MCF 10A (cell line): Measurements from ENCODE around the gene DPEP3. TPM values are rescaled to one million over a fixed set of nuclear protein-coding genes. Genes with fewer than 3 reads are reported as not detected.

ENCODE experiments used
- BruUV-seq: library from RNA; stranded (reverse); fragments of 400-500 nt; replicated peaks from 2 replicates; lab custom pipeline; 2021; lab: Mats Ljungman, UMichigan
- CTCF ChIA-PET: fragments of 300-600 bp; sonication (Branson Sonifier 250); formaldehyde crosslinking; extraction: SDS; loops from one replicate; lab custom pipeline; 2021; ENCODE audit warnings: antibody characterized with exemption, inconsistent platforms; lab: Yijun Ruan, JAX
- POLR2A ChIA-PET: fragments of 300-600, 350-650 bp; sonication (Branson Sonifier 250); formaldehyde crosslinking; extraction: SDS; loops from one replicate; lab custom pipeline; 2020; ENCODE audit warnings: antibody characterized with exemption, inconsistent platforms; lab: Yijun Ruan, JAX
- DNase-seq: peaks from one replicate; pipeline ENCODE4 v3.0.0-alpha.2; 2018; ENCODE audit not compliant: unreplicated experiment
- H3K27ac Mint-ChIP-seq: one replicate; pipeline ENCODE4 v1.8.0; 2022; ENCODE audit warnings: mild to moderate bottlenecking, low read depth, mixed read lengths; ENCODE audit not compliant: unreplicated experiment
- H3K27me3 Mint-ChIP-seq: one replicate; pipeline ENCODE4 v1.8.0; 2022; ENCODE audit warnings: mixed read lengths; ENCODE audit not compliant: insufficient read depth, unreplicated experiment
- H3K36me3 Mint-ChIP-seq: one replicate; pipeline ENCODE4 v1.8.0; 2022; ENCODE audit warnings: mild to moderate bottlenecking, moderate library complexity, mixed read lengths; ENCODE audit not compliant: insufficient read depth, unreplicated experiment
- H3K4me1 Mint-ChIP-seq: one replicate; pipeline ENCODE4 v1.8.0; 2022; ENCODE audit warnings: mixed read lengths; ENCODE audit not compliant: insufficient read depth, unreplicated experiment
- H3K4me3 Mint-ChIP-seq: one replicate; pipeline ENCODE4 v1.8.0; 2022; ENCODE audit warnings: mild to moderate bottlenecking, moderate library complexity, mixed read lengths; ENCODE audit not compliant: unreplicated experiment
- H3K9me3 Mint-ChIP-seq: one replicate; pipeline ENCODE4 v1.8.0; 2022; ENCODE audit warnings: mixed read lengths; ENCODE audit not compliant: unreplicated experiment
- CTCF ChIP-seq: fragments of 200-600 bp; IDR thresholded peaks from one replicate; pipeline ENCODE4 v1.8.0; 2022; ENCODE audit warnings: antibody characterized with exemption, mild to moderate bottlenecking; ENCODE audit not compliant: unreplicated experiment
- intact Hi-C: fragments of 100-400 bp; cut with micrococcal nuclease; formaldehyde crosslinking; loops from 2 replicates; pipeline ENCODE4 v1.14.1; 2022
- total RNA-seq: library from RNA; stranded (reverse); gene quantifications from 2 replicates; pipeline ENCODE4 v1.2.3, GENCODE V29; 2022

Gene DPEP3
- total RNA-seq, 1 experiment from 2014 or later: not detected

DNA sequence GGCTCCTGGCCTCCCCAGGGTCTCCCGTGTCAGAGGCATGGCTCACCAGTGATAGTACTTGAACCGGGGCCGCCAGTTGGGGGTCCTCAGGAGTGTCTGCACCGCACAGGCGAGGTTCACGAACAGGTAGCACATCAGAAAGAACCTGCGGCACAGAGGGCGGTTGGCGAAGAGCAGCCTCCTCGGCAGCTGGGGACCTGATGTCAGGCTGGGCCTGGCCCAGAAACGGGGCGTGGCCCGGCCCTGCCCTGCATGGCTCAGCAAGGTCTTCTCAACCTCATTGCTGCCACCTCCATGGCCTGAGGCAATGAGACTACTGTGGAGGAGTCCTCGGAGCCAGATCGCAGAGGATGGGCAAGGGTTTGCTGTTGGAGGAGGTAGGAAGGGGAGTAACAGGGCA lies 32.3 kb downstream of the DPEP3 start:
- H3K27ac Mint-ChIP-seq: peak overlapping the region; percentile 21
- DNase-seq: no peak
- H3K27me3 Mint-ChIP-seq: no peaks in the 10 kb centered on the region
- H3K36me3 Mint-ChIP-seq: peaks cover 77% of the 10 kb centered on the region
- CTCF ChIA-PET: interaction anchor here (1.0 kb wide), 1 partner anchor 132 kb away, joined by 3 read pairs; no protein-coding TSS in a partner anchor
- no TSS peak for BruUV-seq
- no peak overlapping the region for H3K4me3 Mint-ChIP-seq
- peaks cover 9% of the 10 kb centered on the region for H3K4me1 Mint-ChIP-seq
- H3K9me3 Mint-ChIP-seq: no peaks in the 10 kb centered on the region
- POLR2A ChIA-PET: interaction anchor here (0.5 to 1.6 kb wide), 4 partner anchors 9 to 530 kb away, joined by 3 to 11 read pairs (median 4); partner anchors contain the start of gene PSMB10
- TF ChIP-seq CTCF: no peak
- intact Hi-C loops: no loop called here

GRCh38 chr16:67946966-67947558 lies 33.2 kb downstream of the DPEP3 start:
- Mint-ChIP-seq H3K4me1 (peaks cover 9% of the 10 kb centered on the region), H3K36me3 (peaks cover 79% of the 10 kb centered on the region), H3K27ac (no peak overlapping the region), H3K27me3 (no peaks in the 10 kb centered on the region), H3K9me3 (no peaks in the 10 kb centered on the region), H3K4me3 (no peak overlapping the region)
- ChIA-PET CTCF (interaction anchor here (0.7 kb wide), 1 partner anchor 10 kb away, joined by 3 read pairs; no protein-coding TSS in a partner anchor), POLR2A (interaction anchor here (0.6 to 2.5 kb wide), 6 partner anchors 10 to 529 kb away, joined by 3 to 11 read pairs (median 4); partner anchors contain the start of gene PSMB10)
- no peak for DNase-seq
- no peak for TF ChIP-seq CTCF
- intact Hi-C loops: no loop called here
- BruUV-seq: no TSS peak

GRCh38 chr16:67946128-67946569 lies 34.1 kb downstream of the DPEP3 start:
- Mint-ChIP-seq H3K36me3 (peaks cover 82% of the 10 kb centered on the region), H3K27ac (no peak overlapping the region), H3K4me3 (no peak overlapping the region), H3K4me1 (peaks cover 9% of the 10 kb centered on the region), H3K27me3 (no peaks in the 10 kb centered on the region), H3K9me3 (no peaks in the 10 kb centered on the region)
- intact Hi-C loops: no loop called here
- BruUV-seq: no TSS peak
- ChIA-PET CTCF (interaction anchor here (0.7 kb wide), 1 partner anchor 11 kb away, joined by 3 read pairs; no protein-coding TSS in a partner anchor), POLR2A (interaction anchor here (0.5 to 2.5 kb wide), 4 partner anchors 9 to 15 kb away, joined by 3 to 9 read pairs (median 4); partner anchors contain the start of gene PSMB10)
- DNase-seq: no peak
- TF ChIP-seq CTCF: no peak

GRCh38 chr16:67945392-67945933 lies 34.8 kb downstream of the DPEP3 start:
- TSS peak; percentile 24 for BruUV-seq
- Mint-ChIP-seq H3K9me3 (no peaks in the 10 kb centered on the region), H3K4me1 (peaks cover 9% of the 10 kb centered on the region), H3K36me3 (peaks cover 78% of the 10 kb centered on the region), H3K27ac (no peak overlapping the region), H3K27me3 (no peaks in the 10 kb centered on the region), H3K4me3 (no peak overlapping the region)
- TF ChIP-seq CTCF: no peak
- DNase-seq: no peak
- intact Hi-C loops: no loop called here
- POLR2A ChIA-PET: interaction anchor here (0.5 to 2.5 kb wide), 3 partner anchors 8 to 11 kb away, joined by 3 to 9 read pairs (median 7); partner anchors contain the start of gene PSMB10
- CTCF ChIA-PET: interaction anchor here (0.6 kb wide), 1 partner anchor 78 kb away, joined by 3 read pairs; the partner anchor contains the start of genes DDX28 and DUS2
